PC-9 (cell line): ENCODE measurements around the gene NECAP2. TPM values are rescaled to one million over a fixed set of nuclear protein-coding genes. Genes with fewer than 3 reads are reported as not detected.

ENCODE experiments used
- BruUV-seq: library from RNA; stranded (reverse); fragments of 400-500 nt; replicated peaks from 2 replicates; lab custom pipeline; 2021; lab: Mats Ljungman, UMichigan
- CTCF ChIA-PET: fragments of 300-600 bp; sonication (Branson Sonifier 250); formaldehyde crosslinking; loops from one replicate; lab custom pipeline; 2022; ENCODE audit warnings: antibody characterized with exemption; lab: Charles Lee
- POLR2A ChIA-PET: fragments of 300-600 bp; sonication (Branson Sonifier 250); formaldehyde crosslinking; loops from one replicate; lab custom pipeline; 2022; ENCODE audit warnings: antibody characterized with exemption; ENCODE audit not compliant: unreplicated experiment; lab: Charles Lee
- DNase-seq, 2 experiments: peaks; one replicate each; pipeline versions ENCODE4 v3.0.0 to v3.0.0-alpha.2; 2015 to 2022; ENCODE audit warnings: mixed read lengths in 1 of 2
- H2AFZ ChIP-seq: fragments of 200-600 bp; sonication (generic); 2 replicates; pipeline ENCODE4 v1.8.1; 2017; ENCODE audit warnings: antibody characterized with exemption
- H3F3A ChIP-seq: fragments of 200-600 bp; sonication (generic); 2 replicates; pipeline ENCODE4 v1.8.1; 2017; ENCODE audit warnings: antibody characterized with exemption, mild to moderate bottlenecking, low read depth; ENCODE audit not compliant: insufficient read depth
- H3K27ac ChIP-seq: fragments of 200-600 bp; sonication (generic); 2 replicates; pipeline ENCODE4 v1.6.1; 2016; ENCODE audit warnings: mixed run types
- H3K27me3 ChIP-seq: fragments of 200-600 bp; sonication (generic); 2 replicates; pipeline ENCODE4 v1.6.1; 2016; ENCODE audit warnings: low read depth, mixed run types; ENCODE audit not compliant: insufficient read depth
- H3K36me3 ChIP-seq: fragments of 200-600 bp; sonication (generic); 2 replicates; pipeline ENCODE4 v1.6.1; 2016; ENCODE audit warnings: low read depth, mixed run types
- H3K4me1 ChIP-seq: fragments of 200-600 bp; sonication (generic); replicated peaks from 2 replicates; pipeline ENCODE4 v1.6.1; 2016; ENCODE audit warnings: mixed run types; ENCODE audit not compliant: insufficient read depth
- H3K4me2 ChIP-seq: fragments of 200-600 bp; sonication (generic); 2 replicates; pipeline ENCODE4 v1.6.1; 2017; ENCODE audit warnings: mixed run types
- H3K4me3 ChIP-seq: fragments of 200-600 bp; sonication (generic); 2 replicates; pipeline ENCODE4 v1.6.1; 2016; ENCODE audit warnings: mixed run types
- H3K79me2 ChIP-seq: fragments of 200-600 bp; sonication (generic); 2 replicates; pipeline ENCODE4 v1.6.1; 2017; ENCODE audit warnings: low read depth, mixed run types
- H3K9me2 ChIP-seq: fragments of 200-600 bp; sonication (generic); 2 replicates; pipeline ENCODE4 v1.8.1; 2017; ENCODE audit warnings: mild to moderate bottlenecking; ENCODE audit not compliant: insufficient read depth
- H3K9me3 ChIP-seq: fragments of 200-600 bp; sonication (generic); 2 replicates; pipeline ENCODE4 v1.8.1; 2016; ENCODE audit warnings: low read depth; ENCODE audit not compliant: insufficient read depth
- H4K20me1 ChIP-seq: fragments of 200-600 bp; sonication (generic); 2 replicates; pipeline ENCODE4 v1.8.1; 2017; ENCODE audit not compliant: insufficient read depth
- EZH2 ChIP-seq: fragments of 200-600 bp; sonication (generic); IDR thresholded peaks from 2 replicates; pipeline ENCODE4 v1.8.0; 2017; ENCODE audit warnings: antibody characterized with exemption, low read depth
- intact Hi-C: fragments of 100-400 bp; cut with micrococcal nuclease; formaldehyde crosslinking; loops from one replicate; pipeline ENCODE4 v1.10.0; 2022; ENCODE audit not compliant: unreplicated experiment
- total RNA-seq: library from RNA; stranded (reverse); gene quantifications from 2 replicates; pipeline ENCODE4 v1.2.3, GENCODE V29; 2021
- TF ChIP-seq, protein P1 (sequence below): fragments of 200-600 bp; sonication (generic); conservative IDR thresholded peaks from 2 replicates; pipeline ENCODE4 v1.6.1; 2017; ENCODE audit warnings: mixed run types, antibody characterized with exemption, mild to moderate bottlenecking, moderate library complexity

The NECAP2 gene
- total RNA-seq, 1 experiment from 2014 or later: 49.6 TPM

DNA sequence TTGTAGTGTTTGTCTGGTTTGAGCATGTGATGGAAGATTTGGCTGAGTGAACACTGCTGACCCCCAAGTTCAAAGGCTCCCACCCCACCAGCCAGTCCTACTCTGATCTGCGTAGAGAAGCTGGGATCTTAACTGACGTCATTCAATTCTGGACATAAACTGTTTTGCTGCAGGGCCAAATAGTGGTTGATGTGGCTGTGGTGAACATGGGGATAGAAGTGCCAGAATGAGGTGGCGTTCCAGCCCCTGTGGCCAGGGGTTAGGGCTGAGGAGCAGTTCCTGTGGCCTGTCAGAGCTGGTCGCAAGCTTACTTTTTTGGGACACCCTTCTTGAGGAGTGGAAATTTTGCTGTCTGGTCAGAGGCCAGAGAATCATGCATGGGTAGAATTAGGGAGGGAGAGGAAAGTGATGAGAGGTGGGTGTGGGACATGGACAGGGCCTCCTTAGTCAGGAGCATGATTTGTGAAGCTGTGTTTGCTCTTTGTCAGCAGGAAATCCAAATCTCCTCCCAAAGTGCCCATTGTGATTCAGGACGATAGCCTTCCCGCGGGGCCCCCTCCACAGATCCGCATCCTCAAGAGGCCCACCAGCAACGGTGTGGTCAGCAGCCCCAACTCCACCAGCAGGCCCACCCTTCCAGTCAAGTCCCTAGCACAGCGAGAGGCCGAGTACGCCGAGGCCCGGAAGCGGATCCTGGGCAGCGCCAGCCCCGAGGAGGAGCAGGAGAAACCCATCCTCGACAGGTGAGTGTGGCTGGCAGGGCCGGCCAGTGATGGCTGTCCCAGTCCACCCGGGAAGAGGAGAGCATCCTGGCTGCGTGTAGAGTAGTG, 47.6 kb upstream of the NECAP2 start:
- no peak overlapping the region for H2AFZ ChIP-seq
- H3K4me1 ChIP-seq: no peaks in the 10 kb centered on the region
- intact Hi-C loops: no loop called here
- CTCF ChIA-PET: no interaction called here
- POLR2A ChIA-PET: no interaction called here
- BruUV-seq: no TSS peak
- H3F3A ChIP-seq: no peaks in the 10 kb centered on the region
- no peak overlapping the region for H3K27ac ChIP-seq
- peaks cover 35% of the 10 kb centered on the region for H3K79me2 ChIP-seq
- no peak for DNase-seq
- H3K9me2 ChIP-seq: no peaks in the 10 kb centered on the region
- H3K9me3 ChIP-seq: no peaks in the 10 kb centered on the region
- H3K4me3 ChIP-seq: no peak overlapping the region
- H3K27me3 ChIP-seq: no peaks in the 10 kb centered on the region
- TF ChIP-seq, protein P1, sequence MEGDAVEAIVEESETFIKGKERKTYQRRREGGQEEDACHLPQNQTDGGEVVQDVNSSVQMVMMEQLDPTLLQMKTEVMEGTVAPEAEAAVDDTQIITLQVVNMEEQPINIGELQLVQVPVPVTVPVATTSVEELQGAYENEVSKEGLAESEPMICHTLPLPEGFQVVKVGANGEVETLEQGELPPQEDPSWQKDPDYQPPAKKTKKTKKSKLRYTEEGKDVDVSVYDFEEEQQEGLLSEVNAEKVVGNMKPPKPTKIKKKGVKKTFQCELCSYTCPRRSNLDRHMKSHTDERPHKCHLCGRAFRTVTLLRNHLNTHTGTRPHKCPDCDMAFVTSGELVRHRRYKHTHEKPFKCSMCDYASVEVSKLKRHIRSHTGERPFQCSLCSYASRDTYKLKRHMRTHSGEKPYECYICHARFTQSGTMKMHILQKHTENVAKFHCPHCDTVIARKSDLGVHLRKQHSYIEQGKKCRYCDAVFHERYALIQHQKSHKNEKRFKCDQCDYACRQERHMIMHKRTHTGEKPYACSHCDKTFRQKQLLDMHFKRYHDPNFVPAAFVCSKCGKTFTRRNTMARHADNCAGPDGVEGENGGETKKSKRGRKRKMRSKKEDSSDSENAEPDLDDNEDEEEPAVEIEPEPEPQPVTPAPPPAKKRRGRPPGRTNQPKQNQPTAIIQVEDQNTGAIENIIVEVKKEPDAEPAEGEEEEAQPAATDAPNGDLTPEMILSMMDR: no peak
- no peak for TF ChIP-seq EZH2
- H3K4me2 ChIP-seq: no peak overlapping the region
- H3K36me3 ChIP-seq: no peaks in the 10 kb centered on the region
- H4K20me1 ChIP-seq: peaks cover 18% of the 10 kb centered on the region; the same call in 1 of the 2 replicates

DNA sequence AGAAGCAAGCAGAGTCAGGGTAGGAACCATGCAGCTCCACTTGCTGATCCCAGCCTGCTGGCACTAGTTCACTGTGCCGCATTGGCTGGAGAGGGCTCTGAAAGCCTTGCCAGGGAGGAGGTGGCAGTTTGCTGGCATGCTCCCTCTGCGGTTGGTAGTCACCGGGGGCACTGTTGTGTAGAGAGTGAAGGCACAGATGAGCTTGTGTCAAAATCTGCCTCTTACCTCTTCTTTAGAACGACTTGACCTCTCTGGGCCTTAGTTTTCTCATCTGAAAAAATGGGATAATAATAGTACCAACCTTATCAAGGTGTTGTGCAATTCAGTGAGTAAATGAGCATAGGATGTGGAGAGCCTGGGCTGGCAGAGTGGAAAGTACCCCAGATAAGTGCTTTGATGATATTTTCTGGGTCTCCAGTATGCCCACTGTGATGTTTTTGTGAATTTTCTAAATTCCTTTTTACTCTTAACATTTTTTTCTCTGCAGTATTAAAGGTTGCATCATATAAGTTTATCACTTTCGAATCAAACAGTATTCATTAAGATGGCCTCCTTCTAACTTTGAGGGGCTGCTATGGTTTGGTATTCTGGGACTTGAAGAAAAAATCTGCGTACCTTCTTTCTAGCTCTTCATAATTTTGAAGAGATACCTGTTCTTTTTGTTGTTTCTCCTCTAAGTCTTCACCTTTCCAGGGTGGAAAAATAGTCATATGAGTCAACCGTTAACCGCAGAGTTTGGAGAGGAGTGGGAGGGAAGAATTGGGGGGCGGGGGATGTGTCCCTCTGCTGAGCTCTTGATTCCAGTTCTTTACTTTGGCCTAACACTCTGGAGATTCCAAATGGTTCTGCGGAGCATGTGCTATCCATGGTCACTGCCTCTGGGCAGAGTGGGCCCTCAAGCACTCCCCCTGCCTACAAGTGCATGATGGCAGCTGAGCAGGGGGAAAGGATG, 46.7 kb upstream of the NECAP2 start:
- Histone ChIP-seq H3K27ac (no peak overlapping the region), H3F3A (no peaks in the 10 kb centered on the region), H3K9me2 (no peaks in the 10 kb centered on the region), H3K4me2 (no peak overlapping the region), H2AFZ (no peak overlapping the region), H3K36me3 (no peaks in the 10 kb centered on the region), H3K4me1 (no peaks in the 10 kb centered on the region), H4K20me1 (peaks cover 15% of the 10 kb centered on the region; the same call in 1 of the 2 replicates), H3K79me2 (peaks cover 26% of the 10 kb centered on the region), H3K4me3 (no peak overlapping the region), H3K9me3 (no peaks in the 10 kb centered on the region), H3K27me3 (no peaks in the 10 kb centered on the region)
- no peak for DNase-seq
- ChIA-PET CTCF (no interaction called here), POLR2A (no interaction called here)
- TF ChIP-seq, protein P1: no peak
- TF ChIP-seq EZH2: no peak
- intact Hi-C loops: no loop called here
- BruUV-seq: no TSS peak

DNA sequence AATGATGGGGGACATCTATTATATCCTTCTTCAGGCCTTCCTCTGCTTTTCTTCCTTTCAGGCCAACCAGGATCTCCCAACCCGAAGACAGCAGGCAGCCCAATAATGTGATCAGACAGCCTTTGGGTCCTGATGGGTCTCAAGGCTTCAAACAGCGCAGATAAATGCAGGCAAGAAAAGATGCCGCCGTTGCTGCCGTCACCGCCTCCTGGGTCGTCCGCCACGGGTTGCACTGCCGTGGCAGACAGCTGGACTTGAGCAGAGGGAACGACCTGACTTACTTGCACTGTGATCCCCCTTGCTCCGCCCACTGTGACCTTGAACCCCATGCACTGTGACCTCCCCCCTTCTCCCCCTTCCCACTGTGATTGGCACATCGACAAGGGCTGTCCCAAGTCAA, 45.5 kb upstream of the NECAP2 start:
- no peaks in the 10 kb centered on the region for H3K9me2 ChIP-seq
- no peak overlapping the region for H2AFZ ChIP-seq
- POLR2A ChIA-PET: no interaction called here
- intact Hi-C loops: no loop called here
- CTCF ChIA-PET: no interaction called here
- no TSS peak for BruUV-seq
- no peaks in the 10 kb centered on the region for H3K36me3 ChIP-seq
- TF ChIP-seq, protein P1: no peak
- no peak for TF ChIP-seq EZH2
- no peak for DNase-seq
- H4K20me1 ChIP-seq: peaks cover 14% of the 10 kb centered on the region; the same call in 1 of the 2 replicates
- no peaks in the 10 kb centered on the region for H3K4me1 ChIP-seq
- peaks cover 20% of the 10 kb centered on the region for H3K79me2 ChIP-seq
- no peaks in the 10 kb centered on the region for H3F3A ChIP-seq
- H3K4me2 ChIP-seq: no peak overlapping the region
- H3K27ac ChIP-seq: no peak overlapping the region
- no peaks in the 10 kb centered on the region for H3K27me3 ChIP-seq
- no peaks in the 10 kb centered on the region for H3K9me3 ChIP-seq
- H3K4me3 ChIP-seq: no peak overlapping the region
